T47D (cell line): Measurements from ENCODE around the gene CTIF.

Experiments used
- DNase-seq, 2 experiments: peaks; one replicate each; pipeline versions ENCODE4 v3.0.0 to v3.0.0-alpha.2; 2011 to 2012; ENCODE audit warnings: low read depth in 1 of 2, low spot score in 1 of 2
- JUND ChIP-seq: IDR thresholded peaks from 2 replicates; pipeline ENCODE4 v1.6.1; 2012; ENCODE audit warnings: low read depth
- in situ Hi-C: cut with HindIII; loops from 2 replicates; pipeline ENCODE4 v1.10.0; 2016; ENCODE audit warnings: low sequenced_read_pairs, low pct_unique_long_range_greater_than_20kb

The CTIF gene

DNA sequence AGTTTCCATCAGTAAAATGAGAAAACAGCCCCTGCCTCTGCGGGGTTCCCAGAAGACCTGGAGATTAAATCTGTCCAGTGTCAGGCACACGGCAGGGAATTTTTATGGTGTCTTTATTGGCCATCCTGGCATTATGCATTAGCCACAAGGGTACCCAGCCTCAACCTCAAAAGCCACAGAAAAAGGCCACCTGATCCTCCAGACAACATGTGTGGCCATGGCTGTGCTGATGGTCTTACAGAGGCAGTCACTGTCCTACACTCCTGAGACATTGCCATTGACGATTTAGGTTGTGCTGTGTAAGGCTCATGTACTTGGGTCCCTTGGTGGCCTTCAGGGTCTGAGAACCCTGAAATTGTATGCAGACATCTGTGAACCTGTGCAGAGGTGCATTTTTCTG is 296.3 kb downstream of the CTIF start:
- no peak for DNase-seq
- in situ Hi-C loops: no loop called here
- TF ChIP-seq JUND: no peak

DNA sequence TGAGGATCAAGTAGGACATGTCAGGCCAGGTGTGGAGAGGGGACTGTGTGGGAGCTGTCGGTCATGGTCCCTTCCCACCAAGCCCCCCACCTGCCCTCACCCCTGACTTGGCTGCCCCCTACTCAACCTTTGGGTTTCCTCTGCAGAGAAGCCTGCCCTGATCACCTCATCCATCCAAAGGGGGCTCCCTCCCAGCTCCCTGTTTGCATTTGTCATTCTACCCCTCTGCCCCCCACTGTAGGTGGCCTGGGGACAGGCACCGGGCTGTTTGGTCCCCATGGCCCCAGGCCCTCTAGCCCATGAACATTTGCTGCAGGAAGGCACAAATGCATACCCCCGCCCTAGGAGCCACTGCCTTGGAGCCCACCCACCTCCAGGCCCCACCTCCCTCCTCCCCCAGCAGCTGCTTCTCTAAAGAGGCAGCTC is 296.9 kb downstream of the CTIF start:
- in situ Hi-C loops: no loop called here
- TF ChIP-seq JUND: no peak
- DNase-seq: no peak

DNA sequence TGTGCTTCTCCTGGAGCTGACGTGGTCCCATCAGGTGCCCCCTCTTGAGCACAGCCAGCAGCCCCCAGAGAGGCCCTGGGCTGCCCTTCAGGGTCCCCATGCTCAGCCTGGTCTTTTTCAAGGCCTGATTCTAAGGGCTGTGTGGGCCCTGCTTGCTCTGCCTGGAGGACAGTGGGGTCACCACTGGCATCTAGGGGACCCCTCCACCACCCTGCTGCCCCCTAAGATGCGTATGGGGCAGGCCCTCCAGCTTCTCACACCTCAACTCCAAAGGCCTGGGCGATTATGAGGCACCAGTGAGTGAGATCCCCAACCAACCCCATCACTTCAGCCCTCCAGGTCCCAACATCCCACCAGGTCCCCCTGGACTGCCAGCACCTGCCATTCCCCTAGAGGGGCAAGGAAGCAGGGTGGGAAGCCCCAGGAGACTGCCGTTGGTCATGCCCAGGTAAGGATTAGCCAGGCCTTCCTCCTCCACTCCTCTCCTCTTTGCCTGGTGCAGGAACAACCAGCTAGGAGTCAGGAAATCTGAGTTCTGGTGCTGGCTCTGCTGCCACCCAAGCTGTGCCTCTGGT is 297.5 kb downstream of the CTIF start:
- in situ Hi-C loops: no loop called here
- TF ChIP-seq JUND: no peak
- DNase-seq: no peak

DNA sequence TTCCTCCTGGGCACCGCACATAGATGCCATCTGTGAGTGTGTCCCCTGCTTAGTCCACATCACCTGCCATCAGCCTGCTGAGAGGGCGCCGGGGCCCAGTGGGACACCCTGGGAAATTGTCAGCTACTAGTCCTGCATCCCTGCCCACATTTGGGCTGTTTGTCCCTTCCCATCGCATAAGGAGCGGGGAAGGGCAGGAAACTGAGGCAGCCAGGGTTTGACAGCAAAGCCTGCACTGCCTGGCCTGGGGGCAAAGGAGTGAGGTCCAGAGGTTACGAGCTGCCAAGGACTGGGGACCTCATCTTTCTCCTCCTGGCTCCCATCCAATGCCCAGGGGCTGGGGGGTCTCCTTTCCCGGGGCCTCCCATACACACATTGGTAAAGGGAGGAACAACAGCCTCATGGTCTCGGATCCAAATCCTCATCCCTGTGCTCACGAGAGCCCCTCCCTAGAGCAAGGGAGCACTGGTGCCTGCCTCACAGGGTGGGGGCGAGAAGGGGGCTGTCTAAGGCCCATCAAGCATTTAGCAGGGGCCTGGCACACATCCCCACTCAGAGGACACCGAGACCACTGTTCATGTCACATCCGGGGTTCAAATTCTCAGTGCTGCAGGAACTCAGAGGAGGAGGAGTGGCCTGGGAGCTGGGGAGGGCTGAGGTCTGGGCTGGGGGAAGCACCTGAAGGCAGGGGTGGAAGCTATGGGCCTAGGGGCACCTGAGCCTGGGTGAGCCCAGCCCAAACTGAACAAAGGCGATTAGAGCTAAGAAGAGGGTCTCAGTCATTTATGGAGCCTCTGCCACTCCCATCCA is 298.2 kb downstream of the CTIF start:
- in situ Hi-C loops: no loop called here
- no peak for TF ChIP-seq JUND
- DNase-seq: no peak

DNA sequence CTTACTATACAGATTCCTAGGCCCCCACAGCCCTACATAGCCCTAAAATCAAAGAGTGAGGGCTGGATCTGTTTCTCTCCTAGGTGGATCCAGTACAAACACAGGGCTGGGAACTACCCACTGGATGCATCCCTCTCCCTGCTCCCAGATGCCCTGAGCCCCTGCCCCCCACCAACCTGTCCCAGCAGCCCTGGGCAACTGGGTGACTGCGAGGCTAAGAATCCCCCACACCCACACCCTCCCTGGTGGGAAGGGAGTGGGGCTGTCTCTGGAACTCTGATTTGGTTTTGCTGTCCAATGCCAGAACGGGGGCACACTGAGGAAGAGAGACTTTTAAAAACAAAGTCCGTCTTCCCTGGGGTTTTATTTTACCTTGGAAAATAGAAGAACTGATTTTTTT is 298.8 kb downstream of the CTIF start:
- DNase-seq: no peak
- in situ Hi-C loops: no loop called here
- TF ChIP-seq JUND: no peak

DNA sequence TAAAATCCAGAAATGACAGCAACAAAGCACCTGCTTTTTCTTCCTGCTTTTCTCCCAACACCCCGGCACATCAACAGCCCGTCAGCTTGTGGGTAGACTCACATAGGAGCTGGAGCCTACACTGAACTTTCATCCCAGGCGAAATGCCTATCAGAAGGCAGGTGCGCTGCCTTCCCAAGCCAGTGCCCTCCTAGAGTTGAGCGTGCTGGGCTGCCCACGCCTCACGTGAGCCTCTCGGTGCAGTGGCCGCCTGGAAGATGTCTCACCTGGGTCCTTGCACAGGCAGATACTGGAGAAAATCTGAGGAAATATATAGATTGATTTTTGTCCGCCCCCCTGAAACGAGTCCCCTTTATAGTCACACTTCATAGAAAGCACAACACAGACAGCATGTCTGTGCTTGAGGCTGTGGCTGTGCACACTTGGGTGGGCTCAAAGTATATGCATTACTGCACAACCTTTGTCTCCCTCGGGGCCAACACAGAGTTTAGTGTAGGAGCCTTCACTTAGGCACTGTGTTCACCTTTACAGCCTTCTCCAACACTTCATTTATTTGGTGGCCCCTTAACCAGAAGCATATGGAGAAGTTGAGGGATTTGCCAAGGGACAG is 299.4 kb downstream of the CTIF start:
- no peak for TF ChIP-seq JUND
- in situ Hi-C loops: no loop called here

DNA sequence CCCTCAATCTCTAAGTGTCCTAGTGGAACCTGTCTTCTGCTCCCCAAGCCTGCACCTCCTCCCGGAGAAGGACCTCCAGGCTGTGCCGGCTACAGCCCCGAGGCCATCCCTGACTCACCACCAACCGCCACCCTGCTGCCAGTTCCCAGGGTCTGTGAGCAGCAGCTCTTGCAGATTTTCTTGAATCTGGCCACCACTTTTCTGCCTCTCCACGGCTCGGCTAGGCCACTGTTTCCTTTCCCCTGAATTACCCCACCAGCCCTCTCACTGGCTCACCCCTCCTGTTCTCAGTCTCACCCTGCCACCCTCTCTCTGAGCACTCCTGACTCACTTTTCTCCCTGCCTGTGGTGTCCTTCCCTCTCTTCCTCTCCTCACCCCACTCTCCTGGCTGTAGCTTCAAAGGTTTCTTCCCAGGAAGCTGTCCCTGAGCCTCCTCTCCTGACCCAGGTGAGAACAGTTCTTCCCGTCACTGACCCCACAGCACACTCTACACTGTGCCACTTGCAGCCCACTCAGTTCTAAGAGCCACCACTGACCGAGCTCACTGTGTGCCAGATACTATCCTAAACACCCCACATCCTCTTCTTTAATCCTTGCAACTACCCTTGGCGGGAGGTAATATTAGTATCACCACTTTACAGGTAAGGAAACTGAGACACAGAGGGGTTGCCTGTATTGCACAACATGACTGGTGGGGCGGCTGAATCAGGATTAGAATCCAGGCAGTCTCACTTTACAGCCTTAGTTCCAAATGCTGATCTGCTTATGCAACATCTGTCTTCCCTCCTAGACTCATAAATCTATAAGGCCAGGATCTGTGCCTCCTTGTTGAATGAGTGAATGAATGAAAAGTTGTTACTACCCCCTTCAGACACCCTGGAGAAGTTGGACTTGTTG is 300.3 kb downstream of the CTIF start:
- no peak for TF ChIP-seq JUND
- DNase-seq: no peak
- in situ Hi-C loops: no loop called here

More for the DNA sequence above, 299.4 kb downstream of the CTIF start:
- DNase-seq: no peak

DNA sequence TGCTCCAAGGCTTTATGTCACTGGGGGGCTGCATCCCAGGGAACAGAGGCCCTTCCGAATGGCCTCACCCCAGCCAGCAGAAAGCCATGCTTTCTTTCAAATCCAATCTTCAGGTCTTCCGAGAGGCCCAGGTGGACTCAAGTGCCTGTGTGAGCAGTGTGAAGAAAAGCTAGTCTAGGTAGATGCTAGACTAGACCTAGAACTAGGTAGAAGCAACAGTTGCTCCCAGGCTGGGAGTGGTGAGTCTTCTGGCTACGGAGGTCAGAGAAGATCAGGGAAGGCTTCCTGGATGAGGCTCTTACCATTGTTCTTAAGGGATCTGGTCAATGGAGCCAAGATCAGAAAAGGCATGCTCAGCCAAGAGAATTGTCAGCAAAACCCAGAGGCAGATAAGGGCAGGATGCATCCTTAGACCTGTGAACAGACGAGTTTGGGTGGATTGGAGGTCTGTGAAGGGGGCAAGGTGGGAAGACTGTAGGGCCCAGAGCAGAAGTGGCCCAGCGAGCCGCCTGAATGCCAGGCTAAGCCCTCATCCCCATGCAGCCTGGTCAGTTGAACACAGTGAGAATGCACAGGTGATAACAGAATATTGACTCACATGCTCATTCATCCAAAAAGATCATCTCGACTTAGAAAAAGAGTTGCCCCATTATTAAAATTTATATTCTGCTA is 301.1 kb downstream of the CTIF start:
- TF ChIP-seq JUND: no peak
- in situ Hi-C loops: no loop called here
- DNase-seq: no peak

DNA sequence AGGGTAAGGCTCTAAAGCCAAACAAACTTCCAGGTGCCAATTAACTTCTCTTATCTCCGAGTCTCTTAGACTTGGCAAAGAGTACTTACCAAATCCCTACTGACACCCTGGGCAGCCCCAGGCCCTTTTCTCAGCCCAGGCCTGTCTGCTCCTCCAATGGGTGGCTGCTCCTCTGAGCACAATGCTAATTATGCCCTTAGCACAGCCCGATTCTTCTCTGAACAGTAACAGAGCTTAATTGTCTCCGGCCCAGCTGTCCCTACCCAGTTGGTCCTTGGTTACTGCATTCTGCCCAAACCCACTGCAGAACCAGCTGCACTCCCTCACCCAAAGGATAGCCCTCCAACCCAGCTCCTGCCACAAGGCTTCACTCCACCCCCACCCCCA is 301.7 kb downstream of the CTIF start:
- TF ChIP-seq JUND: no peak
- DNase-seq: no peak
- in situ Hi-C loops: no loop called here

DNA sequence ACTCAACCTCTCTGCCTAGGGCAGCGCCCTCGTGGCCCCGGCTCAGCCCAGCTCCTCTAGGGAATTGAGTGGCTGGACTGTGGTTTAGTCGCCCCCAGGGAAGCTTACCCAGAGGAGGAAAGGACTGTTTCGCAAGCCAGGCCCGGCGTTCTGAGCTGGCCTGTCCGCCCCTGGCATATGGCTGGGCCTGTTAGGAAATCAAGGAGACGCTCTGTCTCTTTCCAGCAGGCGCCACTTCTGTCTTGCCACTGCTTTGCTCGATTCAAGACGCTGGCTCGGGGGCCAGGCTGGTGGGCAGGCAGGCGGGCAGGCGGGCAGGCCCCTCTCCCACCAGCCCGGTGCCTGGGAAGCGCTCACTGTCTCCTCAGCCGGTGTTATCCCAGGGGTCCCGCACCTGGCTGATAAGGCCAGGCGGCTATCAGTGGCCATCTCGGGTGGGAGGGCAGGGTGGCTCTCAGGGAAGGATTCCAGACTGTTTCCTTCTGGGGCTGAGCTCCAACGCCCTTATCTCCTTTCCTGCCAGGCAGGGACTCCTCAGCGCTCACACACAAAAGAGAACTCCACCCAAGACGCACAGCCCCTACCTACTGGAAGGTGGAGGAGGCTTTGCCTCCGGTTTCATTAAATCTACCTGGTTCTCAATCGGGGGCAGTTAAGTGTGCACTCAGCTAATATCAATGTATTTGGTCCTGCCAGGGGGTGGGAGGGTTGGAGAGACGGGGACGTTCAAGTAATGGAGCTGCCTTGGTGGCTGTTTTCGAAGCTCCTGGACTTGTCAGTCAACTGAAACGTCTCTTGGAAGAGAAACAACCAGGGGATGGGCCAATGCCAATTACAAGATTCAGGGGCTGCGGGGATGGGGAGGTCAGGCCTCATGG is 302.8 kb downstream of the CTIF start:
- no peak for DNase-seq
- no peak for TF ChIP-seq JUND
- in situ Hi-C loops: no loop called here
